ENCODE data around the gene CLIC2.
A peak's percentile ranks its signal among the peaks of the same experiment; 100 is the strongest.
"Not testable (repeated sequence)": the region's sequence is repeated elsewhere in the genome, so short reads cannot be mapped to it uniquely, and the experiment has no call there.

CLIC2 gene

DNA sequence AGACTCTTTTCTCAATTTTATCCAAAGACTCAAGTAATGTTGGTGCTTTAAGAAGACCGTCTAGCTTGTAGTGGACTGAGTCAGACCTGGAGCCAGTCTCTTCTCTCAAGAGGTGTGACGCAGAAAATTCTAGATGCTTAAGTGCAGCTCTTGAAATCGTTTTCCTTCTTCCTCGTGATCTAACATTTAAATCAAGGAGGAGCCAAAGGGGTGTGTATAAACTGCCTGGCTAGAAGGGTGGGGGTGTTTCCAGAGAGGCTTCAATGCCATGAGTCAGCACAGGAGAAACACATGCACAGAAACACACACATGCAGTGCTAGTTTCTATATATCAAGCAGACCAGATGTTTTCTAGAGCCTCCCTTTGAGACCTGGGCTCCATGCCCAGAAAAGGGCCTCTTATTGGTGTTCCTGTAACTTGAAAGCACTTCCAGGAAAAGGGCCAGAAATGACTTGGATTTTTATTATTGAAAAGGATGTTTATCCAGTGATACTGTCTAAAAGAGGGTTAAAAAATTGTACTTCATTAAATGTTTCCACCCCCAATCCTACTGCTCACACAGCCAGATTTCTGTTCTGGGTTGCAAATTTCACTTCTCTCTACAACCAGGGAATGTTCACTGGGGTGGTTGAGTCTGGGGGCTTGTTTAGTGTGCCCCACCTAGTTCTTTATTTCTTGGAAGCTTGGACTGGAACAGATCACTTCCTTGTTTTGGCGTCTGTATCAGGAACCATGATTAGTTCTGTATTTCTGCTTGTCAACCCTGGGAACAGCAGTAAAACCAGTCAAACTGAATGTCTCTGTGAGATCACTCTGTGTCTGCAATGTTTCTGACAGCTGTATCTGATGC lies at the start of gene CLIC2:
Gene CLIC2, minus strand, starts transcription at position 129 of the 851 bp plus-strand sequence. CDS start 187 bp downstream, outside the sequence.
- H3K27me3 Mint-ChIP-seq = peaks cover 1% of the 10 kb centered on the region
- ATAC-seq (ENCODE audit: low read depth) (no peak), DNase-seq (ENCODE audit: low spot score in 2 of 2) (no peak)
- H3K4me1 Mint-ChIP-seq = no peaks in the 10 kb centered on the region
- no peaks in the 10 kb centered on the region for H3K36me3 Mint-ChIP-seq
- H3K4me3 Mint-ChIP-seq = no peak within 1 kb of the TSS
- no peaks in the 10 kb centered on the region for H3K9me3 Mint-ChIP-seq
- H3K27ac Mint-ChIP-seq = no peak within 1 kb of the TSS

DNA sequence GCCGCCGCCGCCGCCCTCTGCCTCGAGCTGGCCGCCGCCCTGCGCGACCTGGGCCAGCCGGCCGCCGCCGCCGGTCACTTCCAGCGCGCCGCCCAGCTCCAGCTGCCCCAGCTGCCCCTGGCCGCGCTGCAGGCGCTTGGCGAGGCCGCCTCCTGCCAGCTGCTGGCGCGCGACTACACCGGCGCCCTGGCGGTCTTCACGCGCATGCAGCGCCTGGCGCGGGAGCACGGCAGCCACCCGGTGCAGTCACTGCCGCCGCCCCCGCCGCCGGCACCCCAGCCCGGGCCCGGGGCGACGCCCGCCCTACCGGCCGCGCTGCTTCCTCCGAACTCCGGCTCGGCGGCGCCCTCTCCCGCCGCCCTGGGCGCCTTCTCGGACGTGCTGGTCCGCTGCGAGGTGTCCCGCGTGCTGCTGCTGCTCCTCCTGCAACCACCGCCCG lies 48.1 kb upstream of the CLIC2 start:
- not testable (repeated sequence) for H3K9me3 Mint-ChIP-seq; DNase-seq (ENCODE audit: low spot score in 2 of 2); H3K4me3 Mint-ChIP-seq; H3K27ac Mint-ChIP-seq; H3K27me3 Mint-ChIP-seq; H3K36me3 Mint-ChIP-seq; H3K4me1 Mint-ChIP-seq
- peak; percentile 62 for ATAC-seq (ENCODE audit: low read depth)

DNA sequence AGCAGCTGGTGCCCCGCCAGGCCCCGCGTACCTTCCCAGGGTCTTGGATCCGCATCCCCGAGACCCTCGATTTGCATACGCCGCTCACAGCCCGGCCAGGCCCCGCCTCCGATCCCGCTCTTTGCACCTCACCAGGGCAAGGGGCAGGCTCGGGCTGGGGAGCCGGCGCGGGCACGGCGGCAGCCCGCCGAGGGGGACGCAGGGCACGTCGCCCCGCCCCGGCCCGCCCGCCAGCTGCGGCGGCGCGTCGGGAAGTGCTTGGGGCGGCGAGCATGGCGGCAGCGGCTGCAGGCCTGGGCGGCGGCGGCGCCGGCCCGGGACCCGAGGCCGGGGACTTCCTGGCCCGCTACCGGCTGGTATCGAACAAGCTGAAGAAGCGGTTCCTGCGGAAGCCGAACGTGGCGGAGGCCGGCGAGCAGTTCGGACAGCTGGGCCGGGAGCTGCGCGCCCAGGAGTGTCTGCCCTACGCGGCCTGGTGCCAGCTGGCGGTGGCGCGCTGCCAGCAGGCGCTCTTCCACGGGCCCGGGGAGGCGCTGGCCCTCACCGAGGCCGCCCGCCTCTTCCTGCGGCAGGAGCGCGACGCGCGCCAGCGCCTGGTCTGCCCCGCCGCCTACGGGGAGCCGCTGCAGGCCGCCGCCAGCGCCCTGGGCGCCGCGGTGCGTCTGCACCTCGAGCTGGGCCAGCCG lies 47.6 kb upstream of the CLIC2 start, which contains the start of gene F8A2:
Gene F8A2, plus strand, starts transcription at position 253 of the 686 bp plus-strand sequence. Its CDS starts 20 bp downstream, at position 273.
- not testable (repeated sequence) for H3K27ac Mint-ChIP-seq; DNase-seq (ENCODE audit: low spot score in 2 of 2); H3K4me3 Mint-ChIP-seq; H3K9me3 Mint-ChIP-seq; H3K4me1 Mint-ChIP-seq; H3K27me3 Mint-ChIP-seq; H3K36me3 Mint-ChIP-seq
- ATAC-seq (ENCODE audit: low read depth) = peak; percentile 75

DNA sequence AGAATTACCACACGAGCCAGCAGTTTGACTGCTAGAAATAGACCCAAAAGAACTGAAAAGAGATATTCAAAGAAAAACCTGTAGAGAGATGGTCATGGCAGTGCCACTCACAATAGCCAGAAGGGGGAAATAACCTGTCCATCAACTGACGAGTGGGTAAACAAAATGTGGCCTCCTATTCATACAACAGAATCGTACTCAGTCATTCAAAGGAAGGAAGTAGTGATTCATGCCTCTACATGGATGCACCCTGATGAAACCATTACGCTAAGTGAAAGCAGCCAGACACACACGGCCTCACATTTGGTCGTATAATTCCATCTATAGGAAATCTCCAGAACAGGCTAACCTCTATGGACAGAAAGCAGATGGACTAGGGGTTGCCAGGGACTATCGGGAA lies 45.4 kb upstream of the CLIC2 start:
- H3K27ac Mint-ChIP-seq; H3K4me3 Mint-ChIP-seq; ATAC-seq (ENCODE audit: low read depth); DNase-seq (ENCODE audit: low spot score in 2 of 2); H3K4me1 Mint-ChIP-seq; H3K27me3 Mint-ChIP-seq; H3K9me3 Mint-ChIP-seq; H3K36me3 Mint-ChIP-seq: not testable (repeated sequence)

DNA sequence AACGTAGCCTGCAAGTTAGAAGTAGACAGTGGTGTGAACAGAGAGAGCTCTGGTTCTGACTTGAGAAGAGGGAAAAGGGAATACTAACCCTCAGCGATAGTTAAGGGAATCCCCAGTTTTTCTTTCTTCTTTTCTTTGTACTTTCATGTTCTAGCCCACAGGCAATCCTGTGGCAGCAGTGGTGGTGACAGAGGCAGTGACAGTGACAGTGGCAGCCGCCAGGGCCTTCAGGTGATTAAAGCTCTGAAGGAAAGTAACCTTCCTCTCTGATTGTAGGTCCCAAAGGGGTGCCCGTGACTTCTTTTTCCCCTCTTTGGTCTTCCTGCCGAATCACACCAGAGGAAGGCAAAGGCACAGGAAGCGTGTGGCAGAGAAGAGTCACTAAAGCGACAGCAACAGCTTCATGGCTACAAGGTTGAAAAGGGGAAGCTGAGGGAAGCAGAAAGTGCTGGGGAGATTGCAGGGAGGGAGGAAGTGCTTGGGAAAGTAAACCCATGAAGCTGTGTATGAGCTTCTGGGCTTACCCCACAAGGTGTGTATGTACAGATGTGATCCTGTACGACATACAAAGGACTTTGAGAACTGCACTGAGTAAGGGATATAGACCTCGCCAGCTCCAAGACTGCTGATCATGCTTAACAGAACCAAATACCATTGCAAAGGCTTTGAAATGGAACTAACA lies 39.5 kb upstream of the CLIC2 start:
- not testable (repeated sequence) for H3K4me1 Mint-ChIP-seq; DNase-seq (ENCODE audit: low spot score in 2 of 2); H3K9me3 Mint-ChIP-seq; H3K27me3 Mint-ChIP-seq; H3K27ac Mint-ChIP-seq; H3K36me3 Mint-ChIP-seq; H3K4me3 Mint-ChIP-seq
- ATAC-seq (ENCODE audit: low read depth) = peak; percentile 78

DNA sequence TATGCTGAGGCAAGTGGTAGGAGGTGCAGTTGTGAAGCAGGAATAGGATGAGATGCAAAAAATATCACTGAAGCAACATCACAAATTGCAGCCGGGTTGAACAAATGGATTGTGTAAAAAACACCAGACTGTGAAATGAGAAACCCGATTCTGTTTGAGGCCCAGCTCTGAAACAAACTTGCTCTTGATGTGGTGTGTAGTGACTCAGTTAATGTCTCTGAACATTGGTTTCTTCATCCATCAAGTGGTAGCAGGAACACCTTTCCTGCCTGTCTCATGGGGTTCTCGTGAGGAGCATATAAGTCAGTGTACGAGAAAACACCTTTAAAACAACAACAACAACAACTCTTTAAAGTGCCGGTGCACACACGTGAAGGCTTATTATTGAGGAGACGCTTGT lies 29.3 kb upstream of the CLIC2 start:
- not testable (repeated sequence) for H3K9me3 Mint-ChIP-seq; DNase-seq (ENCODE audit: low spot score in 2 of 2); H3K27ac Mint-ChIP-seq; ATAC-seq (ENCODE audit: low read depth); H3K4me3 Mint-ChIP-seq; H3K36me3 Mint-ChIP-seq; H3K27me3 Mint-ChIP-seq; H3K4me1 Mint-ChIP-seq

DNA sequence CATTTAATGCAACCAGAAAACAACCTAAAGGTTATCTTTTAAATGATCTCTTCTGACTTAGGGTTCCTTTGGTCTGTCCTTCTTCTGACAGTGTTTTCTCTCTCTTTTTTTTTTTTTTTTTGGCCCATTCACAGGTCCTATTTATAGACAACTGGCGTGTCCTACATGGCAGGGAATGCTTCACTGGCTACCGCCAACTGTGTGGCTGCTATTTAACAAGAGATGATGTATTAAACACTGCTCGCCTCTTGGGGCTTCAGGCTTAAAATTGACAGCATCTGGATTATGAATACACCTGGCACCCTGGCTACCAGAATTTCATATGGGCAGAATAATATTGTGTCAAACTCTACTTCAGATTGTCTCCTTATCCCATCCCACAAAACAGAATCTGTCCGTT lies 15.0 kb upstream of the CLIC2 start:
- H3K27me3 Mint-ChIP-seq; H3K9me3 Mint-ChIP-seq; DNase-seq (ENCODE audit: low spot score in 2 of 2); H3K4me3 Mint-ChIP-seq; H3K27ac Mint-ChIP-seq; H3K36me3 Mint-ChIP-seq; ATAC-seq (ENCODE audit: low read depth); H3K4me1 Mint-ChIP-seq: not testable (repeated sequence)

DNA sequence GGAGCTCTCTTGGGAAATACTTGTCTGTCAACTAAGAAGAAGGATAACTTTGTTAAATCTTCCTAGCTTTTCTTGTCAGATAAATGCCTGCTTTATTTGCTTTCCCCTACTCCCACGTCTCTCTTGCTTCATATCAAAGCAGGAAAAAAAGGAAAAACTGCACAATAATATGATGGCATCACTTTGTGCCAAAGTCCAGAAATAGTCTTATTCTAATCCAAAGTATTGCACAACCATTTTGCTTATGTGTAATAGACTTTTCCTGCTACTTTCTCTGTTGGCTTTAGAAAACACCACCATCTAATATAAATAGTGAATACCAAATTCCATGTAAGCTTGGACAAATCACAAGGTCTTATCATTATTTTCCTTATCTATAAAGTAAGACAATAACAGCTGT lies 11.3 kb upstream of the CLIC2 start:
- not testable (repeated sequence) for H3K27ac Mint-ChIP-seq; H3K4me3 Mint-ChIP-seq; H3K4me1 Mint-ChIP-seq; H3K36me3 Mint-ChIP-seq; DNase-seq (ENCODE audit: low spot score in 2 of 2); H3K9me3 Mint-ChIP-seq; H3K27me3 Mint-ChIP-seq; ATAC-seq (ENCODE audit: low read depth)

DNA sequence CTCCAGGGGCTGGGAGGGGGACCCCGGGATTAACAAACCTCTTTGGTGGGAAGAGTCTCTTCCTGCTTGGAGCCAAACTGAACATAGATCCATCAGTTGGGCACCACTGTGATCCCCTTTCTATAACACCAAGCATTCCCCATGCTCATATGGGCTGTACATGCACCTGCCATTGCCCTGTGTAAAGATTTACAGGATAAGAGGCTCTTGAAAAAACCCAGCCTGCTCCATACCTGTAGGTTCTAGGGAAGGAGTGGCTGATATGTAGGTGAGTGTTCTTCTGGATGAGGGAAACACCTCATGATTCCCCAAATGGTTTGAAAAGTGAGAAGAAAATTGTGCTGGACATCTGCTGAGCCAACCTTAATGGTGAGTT lies 911 bp upstream of the CLIC2 start:
- H3K4me1 Mint-ChIP-seq; H3K4me3 Mint-ChIP-seq; H3K27me3 Mint-ChIP-seq; DNase-seq (ENCODE audit: low spot score in 2 of 2); H3K36me3 Mint-ChIP-seq; H3K9me3 Mint-ChIP-seq; H3K27ac Mint-ChIP-seq; ATAC-seq (ENCODE audit: low read depth): not testable (repeated sequence)

DNA sequence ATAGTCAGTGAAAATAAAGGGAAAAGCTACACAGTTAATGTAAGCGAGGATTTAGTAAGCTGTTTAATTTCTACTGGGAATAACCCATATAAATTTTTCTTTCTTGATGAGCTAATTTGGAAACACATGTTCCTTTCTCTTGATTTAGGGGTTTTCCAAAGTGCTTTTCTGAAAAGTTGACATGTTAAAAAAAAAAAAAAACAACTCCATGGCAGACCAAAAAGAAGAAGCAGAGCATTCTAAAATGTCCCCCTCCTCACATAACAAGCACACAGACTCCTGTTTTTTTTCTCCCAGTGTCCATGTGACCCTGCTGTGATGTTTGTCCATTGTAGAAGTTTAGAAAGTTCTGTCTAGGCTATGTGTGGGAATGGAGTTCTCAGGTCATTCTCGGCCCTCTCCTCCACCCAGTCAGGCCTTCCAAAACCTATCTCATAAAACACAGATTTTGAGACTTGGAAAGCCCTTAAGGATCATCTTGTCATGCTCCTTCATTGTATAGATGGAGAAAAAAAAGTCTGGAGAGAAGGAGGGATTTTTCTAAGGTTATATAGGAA lies 792 bp downstream of the CLIC2 start:
- no peak overlapping the region for H3K4me3 Mint-ChIP-seq
- no peaks in the 10 kb centered on the region for H3K4me1 Mint-ChIP-seq
- H3K9me3 Mint-ChIP-seq = peaks cover 2% of the 10 kb centered on the region
- H3K27ac Mint-ChIP-seq = no peak overlapping the region
- peaks cover 1% of the 10 kb centered on the region for H3K27me3 Mint-ChIP-seq
- no peaks in the 10 kb centered on the region for H3K36me3 Mint-ChIP-seq
- ATAC-seq (ENCODE audit: low read depth) = no peak
- no peak for DNase-seq (ENCODE audit: low spot score in 2 of 2)

DNA sequence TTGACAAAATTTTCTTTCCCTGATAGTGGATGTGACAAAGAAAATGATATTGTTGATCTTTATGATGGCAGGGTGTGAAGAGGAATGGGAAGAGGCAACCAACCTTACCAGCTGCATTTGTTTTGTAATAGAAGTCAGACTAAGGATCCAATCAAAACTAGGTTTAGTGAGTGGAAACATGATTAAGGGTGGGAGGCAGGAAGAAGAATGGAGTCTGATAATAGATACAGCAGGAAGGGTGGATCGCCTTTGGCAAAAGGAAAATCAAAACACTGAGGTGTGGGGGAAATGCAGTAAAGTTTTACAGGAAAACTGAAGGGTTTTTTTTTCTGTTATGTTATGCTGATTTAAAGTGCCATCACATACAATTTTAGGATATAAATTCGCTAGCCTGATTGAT lies 3.4 kb downstream of the CLIC2 start:
- Mint-ChIP-seq H3K27ac (no peak overlapping the region), H3K4me3 (no peak overlapping the region), H3K36me3 (no peaks in the 10 kb centered on the region), H3K9me3 (peaks cover 2% of the 10 kb centered on the region), H3K4me1 (no peaks in the 10 kb centered on the region), H3K27me3 (peaks cover 1% of the 10 kb centered on the region)
- DNase-seq (ENCODE audit: low spot score in 2 of 2) = no peak
- ATAC-seq (ENCODE audit: low read depth) = no peak

DNA sequence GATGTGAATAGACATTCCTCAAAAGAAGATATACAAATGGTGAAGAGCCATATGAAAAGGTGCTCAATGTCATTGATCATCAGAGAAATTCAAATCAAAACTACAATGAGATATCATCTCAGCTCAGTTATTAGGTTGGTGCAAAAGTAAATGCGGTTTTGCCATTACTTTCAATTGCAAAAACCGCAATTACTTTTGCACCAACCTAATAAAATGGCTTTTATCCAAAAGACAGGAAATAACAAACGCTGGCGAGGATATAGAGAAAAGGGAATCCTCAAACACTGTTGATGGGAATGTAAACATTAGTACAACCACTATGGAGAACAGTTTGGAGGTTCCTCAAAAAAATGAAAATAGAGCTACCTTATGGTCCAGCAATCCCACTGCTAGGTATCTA lies 5.1 kb downstream of the CLIC2 start:
- Mint-ChIP-seq H3K27ac (no peak overlapping the region), H3K36me3 (no peaks in the 10 kb centered on the region)

DNA sequence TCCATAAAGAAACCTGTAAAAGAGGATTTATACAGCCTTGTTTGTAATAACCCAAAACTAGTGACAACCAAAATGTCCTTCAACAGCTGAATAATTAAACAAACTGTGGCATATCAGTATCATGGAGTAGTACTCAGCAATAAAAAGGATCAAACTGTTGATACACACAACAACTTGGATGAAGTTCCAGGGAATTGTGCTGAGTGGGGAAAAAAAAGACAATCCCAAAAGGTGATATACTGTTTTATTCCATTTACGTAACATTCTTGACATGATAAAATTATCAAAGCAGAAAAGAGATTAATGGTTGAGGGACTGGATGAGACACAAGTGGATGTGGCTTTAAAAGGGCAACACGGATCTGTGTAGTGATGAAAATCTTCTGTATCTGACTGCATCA lies 7.8 kb downstream of the CLIC2 start:
- H3K9me3 Mint-ChIP-seq = peaks cover 4% of the 10 kb centered on the region
- H3K4me3 Mint-ChIP-seq = no peak overlapping the region
- no peaks in the 10 kb centered on the region for H3K36me3 Mint-ChIP-seq
- no peaks in the 10 kb centered on the region for H3K4me1 Mint-ChIP-seq
- no peak overlapping the region for H3K27ac Mint-ChIP-seq
- no peak for ATAC-seq (ENCODE audit: low read depth)
- DNase-seq (ENCODE audit: low spot score in 2 of 2) = no peak
- H3K27me3 Mint-ChIP-seq = peaks cover 10% of the 10 kb centered on the region

More for the DNA sequence above, 5.1 kb downstream of the CLIC2 start:
- Mint-ChIP-seq H3K27me3 (peaks cover 3% of the 10 kb centered on the region), H3K4me1 (no peaks in the 10 kb centered on the region), H3K9me3 (peaks cover 2% of the 10 kb centered on the region), H3K4me3 (no peak overlapping the region)
- ATAC-seq (ENCODE audit: low read depth) (no peak), DNase-seq (ENCODE audit: low spot score in 2 of 2) (no peak)

DNA sequence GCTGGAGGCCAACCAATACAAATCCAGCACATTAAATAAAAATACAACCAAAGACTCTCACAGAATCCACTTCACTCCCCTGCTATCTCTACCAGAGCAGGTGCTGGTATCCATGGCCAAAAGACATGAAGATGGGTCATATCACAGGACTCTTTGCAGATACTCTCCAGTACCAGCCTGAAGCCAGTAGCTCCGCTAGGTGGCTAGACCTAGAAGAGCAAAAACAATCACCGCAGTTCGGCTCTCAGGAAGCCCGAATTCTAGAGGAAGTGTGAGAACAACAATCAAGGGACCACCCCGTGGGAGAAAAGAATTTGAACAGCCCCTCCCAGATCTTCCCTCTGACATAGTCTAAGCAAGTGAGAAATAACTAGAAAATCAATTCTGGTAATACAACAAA lies 20.2 kb downstream of the CLIC2 start:
- Mint-ChIP-seq H3K27ac (no peak overlapping the region), H3K36me3 (peaks cover 1% of the 10 kb centered on the region), H3K4me3 (no peak overlapping the region), H3K9me3 (peaks cover 3% of the 10 kb centered on the region), H3K4me1 (no peaks in the 10 kb centered on the region), H3K27me3 (peaks cover 4% of the 10 kb centered on the region)
- DNase-seq (ENCODE audit: low spot score in 2 of 2) (no peak), ATAC-seq (ENCODE audit: low read depth) (no peak)

Measured in memory B cell (primary cell).